ENCODE results near the gene METTL23.
"Not testable (repeated sequence)": the region's sequence is repeated elsewhere in the genome, so short reads cannot be mapped to it uniquely, and the experiment has no call there.

The METTL23 gene

GRCh38 chr17:76695059-76695831 lies 31.4 kb upstream of the METTL23 start:
- no peak for DNase-seq

- no peak for DNase-seq
Observed at GRCh38 chr17:76696763-76697701, 29.6 kb upstream of the METTL23 start.

- DNase-seq: peak in 5 of 51 donors; percentile 13 to 24 (median 22)
Observed at GRCh38 chr17:76697702-76698465, 28.8 kb upstream of the METTL23 start.

GRCh38 chr17:76698466-76698977 lies 28.1 kb upstream of the METTL23 start:
- not testable (repeated sequence) for DNase-seq

- DNase-seq: no peak
Observed at GRCh38 chr17:76700270-76700616, 26.4 kb upstream of the METTL23 start.

GRCh38 chr17:76700617-76701470 lies 25.8 kb upstream of the METTL23 start:
- DNase-seq: peak in 6 of 51 donors; percentile 13 to 48 (median 30)

- no peak for DNase-seq
Observed at GRCh38 chr17:76701471-76701967, 25.1 kb upstream of the METTL23 start.

- no peak for DNase-seq
Observed at GRCh38 chr17:76702076-76702475, 24.6 kb upstream of the METTL23 start.

- no peak for DNase-seq
Observed at GRCh38 chr17:76702941-76703637, 23.6 kb upstream of the METTL23 start.

GRCh38 chr17:76704805-76705204 lies 21.8 kb upstream of the METTL23 start:
- DNase-seq: no peak

GRCh38 chr17:76706817-76707216 lies 19.8 kb upstream of the METTL23 start:
- no peak for DNase-seq

- peak in 35 of 51 donors; percentile 20 to 80 (median 59) for DNase-seq
Observed at GRCh38 chr17:76707985-76708807, 18.4 kb upstream of the METTL23 start.

GRCh38 chr17:76709077-76709950 lies 17.3 kb upstream of the METTL23 start:
- peak in 18 of 51 donors; percentile 34 to 71 (median 49) for DNase-seq

- DNase-seq: peak in 5 of 51 donors; percentile 15 to 46 (median 34)
Observed at GRCh38 chr17:76709951-76710862, 16.4 kb upstream of the METTL23 start.

GRCh38 chr17:76710863-76711611 lies 15.6 kb upstream of the METTL23 start, which contains the start of gene MXRA7:
MXRA7 (minus strand) TSS chr17:76710965; CDS start chr17:76710946, 19 bp downstream.
- DNase-seq: peak in 37 of 51 donors; percentile 18 to 80 (median 55)
